ENCODE results near the gene CLCN2.

DNA sequence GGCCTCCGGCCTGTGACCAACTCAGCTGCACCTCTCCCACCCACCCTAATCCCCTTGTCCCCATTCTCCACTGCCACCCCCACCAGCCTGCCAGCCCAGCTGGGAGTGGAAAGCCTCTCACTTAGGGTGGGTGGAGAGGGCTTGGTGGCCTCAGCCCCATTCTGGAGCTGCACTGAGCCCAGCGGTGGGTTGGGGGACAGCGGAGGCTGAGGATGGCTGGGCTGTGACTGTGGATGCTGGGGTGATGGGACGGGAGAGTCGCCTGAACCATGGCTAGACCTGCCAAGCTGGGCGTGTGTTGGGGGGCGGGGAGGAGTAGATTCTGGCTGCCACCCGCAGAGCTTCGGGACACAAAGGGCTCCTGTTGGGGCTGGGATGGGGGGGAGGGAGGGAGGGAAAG is 1.8 kb downstream of the CLCN2 start:
- TF ChIP-seq, protein P1, sequence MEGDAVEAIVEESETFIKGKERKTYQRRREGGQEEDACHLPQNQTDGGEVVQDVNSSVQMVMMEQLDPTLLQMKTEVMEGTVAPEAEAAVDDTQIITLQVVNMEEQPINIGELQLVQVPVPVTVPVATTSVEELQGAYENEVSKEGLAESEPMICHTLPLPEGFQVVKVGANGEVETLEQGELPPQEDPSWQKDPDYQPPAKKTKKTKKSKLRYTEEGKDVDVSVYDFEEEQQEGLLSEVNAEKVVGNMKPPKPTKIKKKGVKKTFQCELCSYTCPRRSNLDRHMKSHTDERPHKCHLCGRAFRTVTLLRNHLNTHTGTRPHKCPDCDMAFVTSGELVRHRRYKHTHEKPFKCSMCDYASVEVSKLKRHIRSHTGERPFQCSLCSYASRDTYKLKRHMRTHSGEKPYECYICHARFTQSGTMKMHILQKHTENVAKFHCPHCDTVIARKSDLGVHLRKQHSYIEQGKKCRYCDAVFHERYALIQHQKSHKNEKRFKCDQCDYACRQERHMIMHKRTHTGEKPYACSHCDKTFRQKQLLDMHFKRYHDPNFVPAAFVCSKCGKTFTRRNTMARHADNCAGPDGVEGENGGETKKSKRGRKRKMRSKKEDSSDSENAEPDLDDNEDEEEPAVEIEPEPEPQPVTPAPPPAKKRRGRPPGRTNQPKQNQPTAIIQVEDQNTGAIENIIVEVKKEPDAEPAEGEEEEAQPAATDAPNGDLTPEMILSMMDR (conservative IDR thresholded peaks at IDR 0.05; ENCODE audit: low read depth, low read length) = no peak
- no peak for TF ChIP-seq EZH2 (IDR thresholded peaks at IDR 0.05; ENCODE audit: low read length, unreplicated experiment)

Data from PC-3 (cell line).